Stomach (tissue), 9 donors: Measurements from ENCODE around the gene TADA2B. TPM values are rescaled to one million over a fixed set of nuclear protein-coding genes. Genes with fewer than 3 reads are reported as not detected.

Experiments
- DNase-seq, 2 donors: peaks; one replicate each; pipeline versions ENCODE4 v3.0.0 to v3.0.0-alpha.2; 2013 to 2019
- H3K27ac ChIP-seq, 5 donors: fragments of 200-600 bp in 4 of 5; sonication (generic) in 4 of 5; one replicate each; pipeline ENCODE4 v1.5.1; 2013 to 2019; ENCODE audit warnings: mild to moderate bottlenecking in 1 of 5, moderate library complexity in 1 of 5
- H3K27me3 ChIP-seq, 3 donors: fragments of 200-600 bp; sonication (generic); one replicate each; pipeline ENCODE4 v1.5.1; 2017 to 2019; ENCODE audit warnings: mixed run types in 1 of 3
- H3K36me3 ChIP-seq, 4 donors: fragments of 200-600 bp; sonication (generic); 1 replicate in 3 of 4; 2 replicates in 1 of 4; pipeline ENCODE4 v1.5.1; 2016 to 2019
- H3K4me1 ChIP-seq, 4 donors: fragments of 200-600 bp; sonication (generic); one replicate each; pipeline ENCODE4 v1.5.1; 2016 to 2019
- H3K4me3 ChIP-seq, 4 donors: fragments of 200-600 bp; sonication (generic) in 3 of 4; one replicate each; pipeline ENCODE4 v1.5.1; 2016 to 2019; ENCODE audit warnings: mild to moderate bottlenecking in 1 of 4
- H3K9me3 ChIP-seq, 4 donors: fragments of 200-600 bp; sonication (generic); one replicate each; pipeline ENCODE4 v1.5.1; 2016 to 2019
- EP300 ChIP-seq: sonication (generic); formaldehyde crosslinking; IDR thresholded peaks from one replicate; pipeline ENCODE4 v1.6.1; 2017; ENCODE audit warnings: antibody characterized with exemption
- POLR2A ChIP-seq, 4 donors: fragments of 450-650 bp; IDR thresholded peaks; one replicate each; pipeline ENCODE4 v1.6.1; 2016; ENCODE audit warnings: antibody characterized with exemption in 4 of 4, control low read depth in 2 of 4, mild to moderate bottlenecking in 1 of 4, moderate library complexity in 1 of 4
- POLR2AphosphoS5 ChIP-seq, 3 donors: sonication (generic); formaldehyde crosslinking; IDR thresholded peaks; one replicate each; pipeline ENCODE4 v1.6.1; 2016; ENCODE audit warnings: antibody characterized with exemption in 3 of 3
- WGBS, 5 donors: extraction: QIAGEN DNeasy Blood & Tissue Kit in 3 of 5; methylation state at CpG; one replicate each; pipeline versions ENCODE4 v1.1.5 to v1.1.7; 2013 to 2018; 5-methylcytosine and 5-hydroxymethylcytosine counted together
- intact Hi-C: fragments of 100-400 bp; cut with DNase I; formaldehyde crosslinking; loops from one replicate; pipeline ENCODE4 v1.15.1; 2023; ENCODE audit warnings: low total_unique reads
- polyA plus RNA-seq, 3 donors: library from polyadenylated mRNA; stranded (reverse); fragments of 200-250 nt; gene quantifications; one replicate each; pipeline ENCODE4 v1.2.3, GENCODE V29; 2013
- total RNA-seq, 5 donors: library from RNA; depleted of rRNA; stranded (reverse); fragments of >200 nt; gene quantifications; one replicate each; pipeline versions ENCODE4 v1.1.0 to v1.2.3, GENCODE V29; 2014 to 2016
- TF ChIP-seq, protein P1 (sequence below), 7 experiments: fragments of 450-650 bp in 4 of 7; fragments of 200-600 bp in 3 of 7; sonication (generic) in 3 of 7; IDR thresholded peaks; one replicate each; pipeline ENCODE4 v1.5.1; 2016 to 2019; ENCODE audit warnings: antibody characterized with exemption in 7 of 7, control low read depth in 2 of 7, mild to moderate bottlenecking in 1 of 7
- donor health status: healthy with polysubstance abuse.
- donor health status: Bipolar disorder and iron deficiency.
- donor health status: healthy.

Gene TADA2B
- total and polyA plus RNA-seq, 8 donors: 1.2 to 73.7 (median 16.1) TPM

DNA sequence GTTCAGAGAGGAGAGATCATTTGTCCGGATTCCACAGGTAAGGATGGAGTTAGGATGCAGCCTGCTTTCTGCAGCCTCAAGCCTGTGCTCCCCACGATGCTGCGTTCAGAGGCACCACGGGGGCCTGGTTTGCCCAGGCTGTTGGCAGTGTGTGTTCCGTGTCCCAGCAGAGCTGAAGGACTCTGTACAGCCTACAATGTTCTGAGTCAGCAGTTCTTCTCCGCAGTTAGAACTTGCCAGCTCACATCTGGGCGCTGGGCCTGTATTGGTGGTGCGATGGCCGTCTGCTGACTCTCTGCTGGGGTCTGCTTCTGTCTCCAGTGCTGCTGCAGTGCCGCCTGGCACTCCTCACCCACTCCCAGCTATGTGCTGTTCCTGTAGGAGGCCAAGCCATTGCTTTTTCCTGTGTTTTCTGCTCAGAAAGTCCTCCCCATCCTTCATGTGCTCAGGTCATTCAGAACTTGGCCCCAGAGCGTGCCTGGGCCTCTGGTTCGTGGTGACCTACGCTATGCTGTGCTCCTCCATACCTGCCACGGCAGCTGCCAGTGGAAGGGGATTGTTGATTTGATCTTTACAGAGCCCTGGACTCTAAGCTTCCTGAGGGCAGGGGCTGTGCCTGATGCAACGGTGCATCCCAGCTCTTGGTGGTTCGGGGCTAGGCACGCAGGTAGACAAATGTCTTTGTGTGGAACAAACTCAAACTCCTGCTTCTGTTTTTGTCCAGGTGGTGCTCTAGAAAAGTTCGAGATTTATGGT lies 42.6 kb upstream of the TADA2B start:
- no peaks in the 10 kb centered on the region for H3K9me3 ChIP-seq
- no peak overlapping the region for H3K27ac ChIP-seq
- 94 to 97% (median 97%) methylated on average over 17 to 18 of the region's 18 CpGs for WGBS, 5 donors
- DNase-seq: no peak
- H3K4me1 ChIP-seq: peaks cover 0 to 13% (median 0%) of the 10 kb centered on the region in 4 donors
- intact Hi-C loops: no loop called here
- no peak for TF ChIP-seq POLR2A (IDR thresholded peaks at IDR 0.05)
- no peak for TF ChIP-seq POLR2AphosphoS5 (IDR thresholded peaks at IDR 0.05)
- TF ChIP-seq EP300: no peak
- TF ChIP-seq, protein P1, sequence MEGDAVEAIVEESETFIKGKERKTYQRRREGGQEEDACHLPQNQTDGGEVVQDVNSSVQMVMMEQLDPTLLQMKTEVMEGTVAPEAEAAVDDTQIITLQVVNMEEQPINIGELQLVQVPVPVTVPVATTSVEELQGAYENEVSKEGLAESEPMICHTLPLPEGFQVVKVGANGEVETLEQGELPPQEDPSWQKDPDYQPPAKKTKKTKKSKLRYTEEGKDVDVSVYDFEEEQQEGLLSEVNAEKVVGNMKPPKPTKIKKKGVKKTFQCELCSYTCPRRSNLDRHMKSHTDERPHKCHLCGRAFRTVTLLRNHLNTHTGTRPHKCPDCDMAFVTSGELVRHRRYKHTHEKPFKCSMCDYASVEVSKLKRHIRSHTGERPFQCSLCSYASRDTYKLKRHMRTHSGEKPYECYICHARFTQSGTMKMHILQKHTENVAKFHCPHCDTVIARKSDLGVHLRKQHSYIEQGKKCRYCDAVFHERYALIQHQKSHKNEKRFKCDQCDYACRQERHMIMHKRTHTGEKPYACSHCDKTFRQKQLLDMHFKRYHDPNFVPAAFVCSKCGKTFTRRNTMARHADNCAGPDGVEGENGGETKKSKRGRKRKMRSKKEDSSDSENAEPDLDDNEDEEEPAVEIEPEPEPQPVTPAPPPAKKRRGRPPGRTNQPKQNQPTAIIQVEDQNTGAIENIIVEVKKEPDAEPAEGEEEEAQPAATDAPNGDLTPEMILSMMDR (IDR thresholded peaks at IDR 0.05): no peak
- H3K27me3 ChIP-seq: no peaks in the 10 kb centered on the region
- no peak overlapping the region for H3K4me3 ChIP-seq
- peaks cover 69 to 100% (median 100%) of the 10 kb centered on the region in 4 donors for H3K36me3 ChIP-seq

DNA sequence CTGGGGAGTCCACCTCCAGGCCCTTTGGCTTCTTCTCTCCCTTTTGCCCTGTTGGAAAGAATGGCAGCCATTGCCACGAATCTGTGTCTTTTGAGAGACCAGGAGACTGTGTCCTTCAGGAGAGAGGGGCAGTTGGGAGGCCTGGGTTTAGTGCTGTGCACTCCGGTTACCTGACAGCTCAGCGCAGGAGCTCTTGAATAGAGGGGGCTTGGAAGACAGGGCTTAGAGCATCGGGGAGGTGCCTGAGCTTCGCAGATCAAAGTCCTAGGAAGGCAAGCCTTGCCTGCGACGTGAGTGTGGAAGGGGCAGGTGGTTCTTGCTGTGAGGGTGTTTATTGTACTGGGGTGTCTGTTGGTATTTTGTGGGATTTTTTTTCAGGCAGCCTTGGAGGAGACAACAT lies 41.9 kb upstream of the TADA2B start:
- Histone ChIP-seq H3K4me1 (peaks cover 0 to 13% (median 0%) of the 10 kb centered on the region in 4 donors), H3K27me3 (no peaks in the 10 kb centered on the region), H3K36me3 (peaks cover 65 to 100% (median 99%) of the 10 kb centered on the region in 4 donors), H3K27ac (no peak overlapping the region), H3K9me3 (no peaks in the 10 kb centered on the region), H3K4me3 (no peak overlapping the region)
- DNase-seq: no peak
- TF ChIP-seq, protein P1 (IDR thresholded peaks at IDR 0.05): no peak
- TF ChIP-seq POLR2A (IDR thresholded peaks at IDR 0.05): no peak
- TF ChIP-seq POLR2AphosphoS5 (IDR thresholded peaks at IDR 0.05): no peak
- no peak for TF ChIP-seq EP300
- 91 to 97% (median 96%) methylated on average over 7 of the region's 7 CpGs for WGBS, 5 donors
- intact Hi-C loops: no loop called here

DNA sequence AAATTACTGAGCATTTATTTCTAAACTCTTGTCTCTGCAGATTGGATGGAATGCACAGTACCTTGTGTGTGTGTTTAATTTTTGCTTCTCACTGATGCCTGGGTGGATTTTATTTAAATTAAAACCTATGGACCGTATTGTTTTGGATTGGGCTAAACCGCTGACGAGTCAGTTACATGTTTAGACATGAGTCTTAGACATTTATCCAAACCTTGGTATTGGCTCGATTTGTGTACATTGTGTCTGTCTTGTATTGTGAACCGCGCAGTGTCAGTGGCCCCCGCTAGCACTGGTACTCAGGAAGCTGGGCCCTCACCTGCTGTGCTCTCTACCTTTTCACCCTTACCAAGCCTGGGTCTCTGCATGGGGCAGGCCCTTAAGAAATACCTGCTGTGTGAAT lies 40.8 kb upstream of the TADA2B start:
- Histone ChIP-seq H3K9me3 (no peaks in the 10 kb centered on the region), H3K36me3 (peaks cover 56 to 100% (median 98%) of the 10 kb centered on the region in 4 donors)
- 94 to 96% (median 94%) methylated on average over 7 of the region's 7 CpGs for WGBS, 5 donors

DNA sequence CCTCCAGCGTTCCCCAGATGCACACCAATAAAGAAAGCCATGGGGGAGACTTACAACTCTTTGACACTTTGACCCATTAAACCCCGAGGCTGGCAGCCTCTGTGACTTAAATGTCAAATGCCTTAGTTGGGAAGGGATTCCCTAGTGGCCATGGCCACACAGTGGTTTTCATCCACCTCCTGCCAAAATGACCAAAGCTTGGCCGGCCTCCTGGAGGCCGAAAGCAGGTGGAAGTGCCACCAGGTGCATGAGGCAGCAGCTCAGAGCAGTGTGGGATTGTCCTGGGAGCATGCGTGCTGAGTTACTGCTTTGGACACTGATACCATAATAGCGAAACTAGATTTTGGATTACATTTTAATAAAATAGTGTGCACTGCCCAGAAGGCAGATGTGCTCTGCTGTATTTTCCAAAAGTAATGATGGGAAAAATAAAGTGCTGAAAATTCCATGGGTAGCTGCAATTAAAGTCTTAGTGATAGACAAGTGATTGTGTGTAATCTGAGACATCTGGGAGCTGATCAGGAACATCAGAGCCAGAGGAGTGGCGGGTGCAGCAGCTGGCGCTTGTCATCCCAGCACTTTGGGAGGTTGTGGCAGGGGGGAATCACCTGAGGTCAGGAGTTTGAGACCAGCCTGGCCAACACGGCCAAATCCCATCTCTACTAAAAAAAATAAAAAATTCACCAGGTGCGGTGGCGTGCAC lies 39.8 kb upstream of the TADA2B start:
- peaks cover 0 to 13% (median 0%) of the 10 kb centered on the region in 4 donors for H3K4me1 ChIP-seq
- H3K9me3 ChIP-seq: no peaks in the 10 kb centered on the region
- no peaks in the 10 kb centered on the region for H3K27me3 ChIP-seq
- H3K4me3 ChIP-seq: no peak overlapping the region
- H3K36me3 ChIP-seq: peaks cover 56 to 100% (median 98%) of the 10 kb centered on the region in 4 donors
- H3K27ac ChIP-seq: no peak overlapping the region
- intact Hi-C loops: no loop called here
- WGBS, 5 donors: 78 to 89% (median 80%) methylated on average over 11 of the region's 11 CpGs
- no peak for TF ChIP-seq POLR2AphosphoS5 (IDR thresholded peaks at IDR 0.05)
- no peak for TF ChIP-seq EP300
- TF ChIP-seq POLR2A (IDR thresholded peaks at IDR 0.05): no peak
- TF ChIP-seq, protein P1 (IDR thresholded peaks at IDR 0.05): no peak
- no peak for DNase-seq

More for the DNA sequence above, 40.8 kb upstream of the TADA2B start:
- no peak for TF ChIP-seq EP300
- no peak for TF ChIP-seq POLR2AphosphoS5 (IDR thresholded peaks at IDR 0.05)
- TF ChIP-seq, protein P1 (IDR thresholded peaks at IDR 0.05): no peak
- no peak for TF ChIP-seq POLR2A (IDR thresholded peaks at IDR 0.05)
- no peak overlapping the region for H3K4me3 ChIP-seq
- no peak overlapping the region for H3K27ac ChIP-seq
- peaks cover 0 to 13% (median 0%) of the 10 kb centered on the region in 4 donors for H3K4me1 ChIP-seq
- H3K27me3 ChIP-seq: no peaks in the 10 kb centered on the region
- no peak for DNase-seq
- intact Hi-C loops: no loop called here
